ENCODE results near the gene DPYD. TPM values are rescaled to one million over a fixed set of nuclear protein-coding genes. Genes with fewer than 3 reads are reported as not detected.

Gene DPYD
- total and polyA plus RNA-seq, 4 donors: 16.2 to 51.3 (median 29.1) TPM

- Histone ChIP-seq H3K27ac (ENCODE audit: low read depth in 1 of 2, low read length in 2 of 2) (no peak overlapping the region), H3K9me3 (ENCODE audit: control insufficient read depth, low read length) (peaks cover 2% of the 10 kb centered on the region), H3K36me3 (ENCODE audit: control insufficient read depth in 1 of 2, insufficient read depth in 2 of 2, low read length in 1 of 2) (peaks cover 0 to 1% of the 10 kb centered on the region in 2 donors), H3K27me3 (ENCODE audit: control insufficient read depth in 1 of 2, insufficient read depth in 2 of 2, low read length in 1 of 2) (no peaks in the 10 kb centered on the region), H3K4me3 (ENCODE audit: low read length in 2 of 2) (no peak overlapping the region), H3K4me1 (ENCODE audit: control insufficient read depth in 1 of 2, insufficient read depth in 2 of 2, low read length in 2 of 2) (peaks cover 0 to 2% of the 10 kb centered on the region in 2 donors)
- no peak for ATAC-seq (ENCODE audit: low FRiP score)
- intact Hi-C loops (cut with DNase I): no loop called here
- DNase-seq: no peak
- 12 to 18% methylated on average over 1 of the region's 1 CpG for WGBS, 2 donors
Observed at GRCh38 chr1:97507863-97508262, 413.0 kb downstream of the DPYD start.

- intact Hi-C loops (cut with DNase I): no loop called here
- ATAC-seq (ENCODE audit: low FRiP score) (no peak), DNase-seq (no peak)
- Histone ChIP-seq H3K9me3 (ENCODE audit: control insufficient read depth, low read length) (peaks cover 2% of the 10 kb centered on the region), H3K4me3 (ENCODE audit: low read length in 2 of 2) (no peak overlapping the region), H3K4me1 (ENCODE audit: control insufficient read depth in 1 of 2, insufficient read depth in 2 of 2, low read length in 2 of 2) (peaks cover 0 to 2% of the 10 kb centered on the region in 2 donors), H3K27me3 (ENCODE audit: control insufficient read depth in 1 of 2, insufficient read depth in 2 of 2, low read length in 1 of 2) (no peaks in the 10 kb centered on the region), H3K27ac (ENCODE audit: low read depth in 1 of 2, low read length in 2 of 2) (no peak overlapping the region), H3K36me3 (ENCODE audit: control insufficient read depth in 1 of 2, insufficient read depth in 2 of 2, low read length in 1 of 2) (peaks cover 0 to 1% of the 10 kb centered on the region in 2 donors)
- 82 to 93% methylated on average over 1 of the region's 1 CpG for WGBS, 2 donors
Observed at GRCh38 chr1:97506368-97506767, 414.5 kb downstream of the DPYD start.

GRCh38 chr1:97505816-97506215 lies 415.0 kb downstream of the DPYD start:
- ATAC-seq (ENCODE audit: low FRiP score) (no peak), DNase-seq (no peak)
- Histone ChIP-seq H3K9me3 (ENCODE audit: control insufficient read depth, low read length) (peaks cover 1% of the 10 kb centered on the region), H3K27ac (ENCODE audit: low read depth in 1 of 2, low read length in 2 of 2) (no peak overlapping the region), H3K36me3 (ENCODE audit: control insufficient read depth in 1 of 2, insufficient read depth in 2 of 2, low read length in 1 of 2) (peaks cover 0 to under 1% of the 10 kb centered on the region in 2 donors), H3K4me3 (ENCODE audit: low read length in 2 of 2) (no peak overlapping the region), H3K27me3 (ENCODE audit: control insufficient read depth in 1 of 2, insufficient read depth in 2 of 2, low read length in 1 of 2) (no peaks in the 10 kb centered on the region), H3K4me1 (ENCODE audit: control insufficient read depth in 1 of 2, insufficient read depth in 2 of 2, low read length in 2 of 2) (peaks cover 0 to 2% of the 10 kb centered on the region in 2 donors)
- intact Hi-C loops (cut with DNase I): no loop called here
- WGBS, 2 donors: 89 to 99% methylated on average over 1 of the region's 1 CpG

- Histone ChIP-seq H3K9me3 (ENCODE audit: control insufficient read depth, low read length) (no peaks in the 10 kb centered on the region), H3K27ac (ENCODE audit: low read depth in 1 of 2, low read length in 2 of 2) (no peak overlapping the region), H3K27me3 (ENCODE audit: control insufficient read depth in 1 of 2, insufficient read depth in 2 of 2, low read length in 1 of 2) (no peaks in the 10 kb centered on the region), H3K4me3 (ENCODE audit: low read length in 2 of 2) (no peak overlapping the region), H3K36me3 (ENCODE audit: control insufficient read depth in 1 of 2, insufficient read depth in 2 of 2, low read length in 1 of 2) (no peaks in the 10 kb centered on the region), H3K4me1 (ENCODE audit: control insufficient read depth in 1 of 2, insufficient read depth in 2 of 2, low read length in 2 of 2) (peaks cover 0 to 2% of the 10 kb centered on the region in 2 donors)
- DNase-seq (no peak), ATAC-seq (ENCODE audit: low FRiP score) (no peak)
- intact Hi-C loops (cut with DNase I): no loop called here
- WGBS, 2 donors: 96 to 97% methylated on average over 3 of the region's 3 CpGs
Observed at GRCh38 chr1:97505289-97505688, 415.5 kb downstream of the DPYD start.

GRCh38 chr1:97502360-97502759 lies 418.5 kb downstream of the DPYD start:
- Histone ChIP-seq H3K4me3 (ENCODE audit: low read length in 2 of 2) (no peak overlapping the region), H3K9me3 (ENCODE audit: control insufficient read depth, low read length) (no peaks in the 10 kb centered on the region), H3K27me3 (ENCODE audit: control insufficient read depth in 1 of 2, insufficient read depth in 2 of 2, low read length in 1 of 2) (no peaks in the 10 kb centered on the region), H3K4me1 (ENCODE audit: control insufficient read depth in 1 of 2, insufficient read depth in 2 of 2, low read length in 2 of 2) (no peaks in the 10 kb centered on the region), H3K27ac (ENCODE audit: low read depth in 1 of 2, low read length in 2 of 2) (no peak overlapping the region), H3K36me3 (ENCODE audit: control insufficient read depth in 1 of 2, insufficient read depth in 2 of 2, low read length in 1 of 2) (no peaks in the 10 kb centered on the region)
- WGBS, 2 donors: 79 to 81% methylated on average over 4 of the region's 4 CpGs
- intact Hi-C loops (cut with DNase I): no loop called here
- ATAC-seq (ENCODE audit: low FRiP score) (no peak), DNase-seq (no peak)

- 78 to 84% methylated on average over 3 of the region's 3 CpGs for WGBS, 2 donors
- Histone ChIP-seq H3K36me3 (ENCODE audit: control insufficient read depth in 1 of 2, insufficient read depth in 2 of 2, low read length in 1 of 2) (no peaks in the 10 kb centered on the region), H3K4me1 (ENCODE audit: control insufficient read depth in 1 of 2, insufficient read depth in 2 of 2, low read length in 2 of 2) (no peaks in the 10 kb centered on the region), H3K27ac (ENCODE audit: low read depth in 1 of 2, low read length in 2 of 2) (no peak overlapping the region), H3K27me3 (ENCODE audit: control insufficient read depth in 1 of 2, insufficient read depth in 2 of 2, low read length in 1 of 2) (no peaks in the 10 kb centered on the region), H3K4me3 (ENCODE audit: low read length in 2 of 2) (no peak overlapping the region), H3K9me3 (ENCODE audit: control insufficient read depth, low read length) (no peaks in the 10 kb centered on the region)
- DNase-seq (no peak), ATAC-seq (ENCODE audit: low FRiP score) (no peak)
- intact Hi-C loops (cut with DNase I): no loop called here
Observed at GRCh38 chr1:97501628-97502027, 419.2 kb downstream of the DPYD start.

- ATAC-seq (ENCODE audit: low FRiP score) (no peak), DNase-seq (no peak)
- intact Hi-C loops (cut with DNase I): no loop called here
- 71 to 73% methylated on average over 5 of the region's 5 CpGs for WGBS, 2 donors
- no peaks in the 10 kb centered on the region for H3K27me3 ChIP-seq (ENCODE audit: control insufficient read depth in 1 of 2, insufficient read depth in 2 of 2, low read length in 1 of 2)
- no peaks in the 10 kb centered on the region for H3K4me1 ChIP-seq (ENCODE audit: control insufficient read depth in 1 of 2, insufficient read depth in 2 of 2, low read length in 2 of 2)
- no peaks in the 10 kb centered on the region for H3K9me3 ChIP-seq (ENCODE audit: control insufficient read depth, low read length)
- H3K36me3 ChIP-seq (ENCODE audit: control insufficient read depth in 1 of 2, insufficient read depth in 2 of 2, low read length in 1 of 2): no peaks in the 10 kb centered on the region
- H3K27ac ChIP-seq (ENCODE audit: low read depth in 1 of 2, low read length in 2 of 2): no peak overlapping the region
- H3K4me3 ChIP-seq (ENCODE audit: low read length in 2 of 2): no peak overlapping the region
Observed at GRCh38 chr1:97500760-97501159, 420.1 kb downstream of the DPYD start.

- intact Hi-C loops (cut with DNase I): no loop called here
- Histone ChIP-seq H3K27ac (ENCODE audit: low read depth in 1 of 2, low read length in 2 of 2) (no peak overlapping the region), H3K4me1 (ENCODE audit: control insufficient read depth in 1 of 2, insufficient read depth in 2 of 2, low read length in 2 of 2) (no peaks in the 10 kb centered on the region), H3K27me3 (ENCODE audit: control insufficient read depth in 1 of 2, insufficient read depth in 2 of 2, low read length in 1 of 2) (no peaks in the 10 kb centered on the region), H3K9me3 (ENCODE audit: control insufficient read depth, low read length) (no peaks in the 10 kb centered on the region), H3K4me3 (ENCODE audit: low read length in 2 of 2) (no peak overlapping the region), H3K36me3 (ENCODE audit: control insufficient read depth in 1 of 2, insufficient read depth in 2 of 2, low read length in 1 of 2) (no peaks in the 10 kb centered on the region)
- DNase-seq (no peak), ATAC-seq (ENCODE audit: low FRiP score) (no peak)
Observed at GRCh38 chr1:97499667-97500066, 421.2 kb downstream of the DPYD start.

GRCh38 chr1:97489834-97490233 lies 431.0 kb downstream of the DPYD start:
- intact Hi-C loops (cut with DNase I): no loop called here
- 61 to 63% methylated on average over 2 of the region's 2 CpGs for WGBS, 2 donors
- Histone ChIP-seq H3K9me3 (ENCODE audit: control insufficient read depth, low read length) (no peaks in the 10 kb centered on the region), H3K4me3 (ENCODE audit: low read length in 2 of 2) (no peak overlapping the region), H3K27me3 (ENCODE audit: control insufficient read depth in 1 of 2, insufficient read depth in 2 of 2, low read length in 1 of 2) (no peaks in the 10 kb centered on the region), H3K27ac (ENCODE audit: low read depth in 1 of 2, low read length in 2 of 2) (no peak overlapping the region), H3K36me3 (ENCODE audit: control insufficient read depth in 1 of 2, insufficient read depth in 2 of 2, low read length in 1 of 2) (no peaks in the 10 kb centered on the region), H3K4me1 (ENCODE audit: control insufficient read depth in 1 of 2, insufficient read depth in 2 of 2, low read length in 2 of 2) (no peaks in the 10 kb centered on the region)
- no peak for DNase-seq
- ATAC-seq (ENCODE audit: low FRiP score): no peak
